Measurements from ENCODE around the gene CBLB.

Gene CBLB

DNA sequence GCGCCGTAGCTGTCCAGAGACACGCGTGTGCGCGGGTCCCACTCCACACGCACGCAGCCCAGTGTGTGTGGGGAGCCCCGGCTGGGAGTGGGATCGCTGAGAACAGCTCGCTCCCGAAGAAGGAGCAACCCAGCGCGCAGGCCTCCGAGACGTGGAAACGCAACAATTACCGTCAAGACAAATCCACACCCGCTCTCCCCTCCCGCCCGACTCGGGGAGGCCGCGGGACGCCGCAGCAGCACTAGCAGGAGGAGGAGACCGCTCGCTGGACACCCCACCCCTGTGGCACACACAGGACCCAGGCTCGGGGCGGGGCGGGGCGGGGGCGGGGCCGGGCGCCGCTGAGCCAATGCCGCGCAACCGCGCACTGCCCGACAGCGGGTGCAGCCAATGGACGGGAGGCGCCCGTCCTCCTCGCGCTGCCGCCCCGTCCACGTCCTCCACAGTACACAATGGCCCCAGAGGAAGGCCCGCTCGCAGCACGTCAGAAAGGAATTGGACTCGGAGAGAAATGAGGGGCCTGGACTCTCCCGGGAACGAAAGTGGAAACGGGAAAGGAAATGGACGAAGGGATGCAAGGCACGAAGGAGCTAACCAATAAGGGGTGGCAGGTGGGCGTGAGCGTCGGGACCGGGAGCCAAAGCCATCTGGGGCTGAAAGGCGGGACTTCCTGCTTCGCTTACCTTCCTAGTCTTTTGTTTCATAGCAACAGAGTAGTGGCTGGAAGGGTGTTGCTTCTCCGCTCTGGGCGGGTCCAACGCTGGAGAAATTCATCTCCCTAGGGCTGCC lies at the start of gene CBLB:
Gene CBLB, minus strand, starts transcription at position 271 of the 789 bp plus-strand sequence. CDS start 1,435 bp downstream, outside the sequence.
- peak; percentile 71 to 77 for DNase-seq

DNA sequence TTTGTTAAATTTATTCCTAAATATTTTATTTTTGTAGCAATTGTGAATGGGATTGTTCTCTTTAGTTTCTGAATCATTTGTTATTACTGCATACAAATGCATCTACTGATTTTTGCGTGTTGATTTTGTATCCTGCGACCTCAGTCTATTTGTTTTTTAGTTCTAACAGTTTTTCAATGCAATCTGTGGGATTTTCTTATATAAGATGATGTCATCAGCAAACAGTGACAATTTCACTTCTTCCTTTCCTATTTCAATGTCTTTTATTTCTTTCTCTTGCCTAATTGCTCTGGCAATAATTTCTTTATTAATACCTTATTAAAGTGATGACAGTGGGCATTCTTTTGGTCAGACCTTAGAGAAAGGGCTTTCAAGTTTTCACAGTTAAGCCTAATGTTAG lies 48.0 kb upstream of the CBLB start:
- no peak for DNase-seq

DNA sequence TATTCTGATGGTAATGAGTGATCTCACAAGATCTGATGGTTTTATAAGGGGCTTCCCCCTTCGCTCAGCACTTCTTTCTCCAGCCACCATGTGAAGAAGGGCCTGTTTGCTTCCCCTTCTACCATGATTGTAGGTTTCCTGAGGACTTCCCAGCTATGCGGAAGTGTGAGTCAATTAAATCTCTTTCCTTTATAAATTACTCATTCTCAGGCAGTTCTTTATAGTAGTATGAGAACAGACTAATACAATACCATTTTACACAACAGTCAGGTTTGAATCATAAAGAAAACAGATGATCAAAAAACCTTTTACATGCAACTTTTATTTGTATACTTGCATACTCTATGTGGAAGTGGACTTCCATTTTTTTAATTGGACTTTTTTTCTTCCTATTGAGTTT lies 46.7 kb upstream of the CBLB start:
- no peak for DNase-seq

DNA sequence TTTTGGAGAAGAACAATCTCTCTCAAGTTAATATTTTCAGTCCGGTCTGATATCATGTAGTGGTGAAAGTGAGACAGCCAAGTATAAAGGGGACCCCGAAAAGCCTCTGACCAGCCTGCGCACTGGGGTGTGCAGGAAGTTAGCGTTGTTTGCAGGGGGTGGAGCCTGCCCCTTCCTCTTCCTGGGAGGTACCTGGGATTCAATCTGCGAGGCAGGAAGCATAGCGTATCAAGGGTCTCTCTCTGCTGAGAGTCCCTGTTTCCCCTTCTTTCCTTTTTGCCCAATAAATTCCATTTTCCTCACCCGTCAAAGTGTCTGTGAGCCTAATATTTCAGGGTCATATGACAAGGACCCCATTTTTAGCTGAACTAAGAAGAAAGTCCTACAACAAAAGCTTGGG lies 44.8 kb upstream of the CBLB start:
- no peak for DNase-seq

DNA sequence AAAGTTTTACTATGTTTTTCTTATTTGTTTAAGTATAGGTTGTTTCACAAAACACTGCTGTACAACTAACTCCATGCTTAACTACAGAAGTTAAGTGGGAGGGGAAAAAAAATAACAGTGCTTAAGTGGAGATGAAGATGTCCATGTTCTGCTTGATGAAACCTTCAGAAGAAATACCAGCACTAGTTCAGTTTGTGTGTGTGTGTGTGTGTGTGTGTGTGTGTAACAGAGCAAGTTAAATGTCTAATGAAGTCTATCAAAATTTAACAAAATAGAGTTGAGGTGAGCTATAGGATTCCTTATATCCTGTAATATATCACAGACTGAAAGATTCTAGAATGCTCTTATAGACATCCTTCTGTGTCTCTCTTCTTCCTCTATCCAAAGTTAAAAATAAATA lies 44.1 kb upstream of the CBLB start:
- no peak for DNase-seq

DNA sequence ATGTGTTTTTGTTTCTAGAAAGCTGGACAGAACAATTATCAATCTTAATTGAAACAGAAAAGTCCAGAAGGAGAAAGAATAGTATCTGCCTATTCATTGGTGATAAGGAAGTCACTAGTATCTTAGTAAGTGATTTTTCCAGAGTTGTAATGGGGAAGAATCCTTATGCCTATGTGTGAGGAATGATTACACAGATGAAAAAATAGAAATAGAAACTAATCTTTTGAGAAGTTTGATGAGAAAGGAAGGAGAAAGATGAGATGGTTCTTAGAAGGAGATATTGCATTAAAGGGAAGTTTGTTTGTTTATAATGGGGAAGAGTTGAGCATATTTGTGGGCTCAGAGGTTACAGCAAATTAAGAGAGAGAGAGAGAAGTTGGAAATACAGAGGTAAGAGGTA lies 42.7 kb upstream of the CBLB start:
- DNase-seq: no peak

DNA sequence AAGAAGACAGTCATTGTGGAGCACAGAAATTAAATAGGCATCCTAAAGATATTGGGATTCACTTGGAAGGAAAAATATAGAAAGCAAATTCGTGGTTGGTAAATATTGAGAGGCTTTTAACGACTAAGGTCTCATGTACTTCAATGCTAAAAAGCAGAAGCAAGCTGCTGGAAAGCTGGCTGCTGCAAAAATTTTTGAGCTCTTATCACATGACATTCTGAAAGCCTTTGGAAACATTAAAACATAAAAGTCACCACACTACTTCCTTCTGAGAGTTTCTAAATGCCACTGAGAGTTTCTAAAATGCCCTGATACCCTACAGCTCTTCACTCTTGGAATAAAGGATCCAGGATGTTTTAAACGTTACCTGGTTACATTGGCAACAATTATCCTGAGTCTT lies 39.0 kb upstream of the CBLB start:
- DNase-seq: no peak

DNA sequence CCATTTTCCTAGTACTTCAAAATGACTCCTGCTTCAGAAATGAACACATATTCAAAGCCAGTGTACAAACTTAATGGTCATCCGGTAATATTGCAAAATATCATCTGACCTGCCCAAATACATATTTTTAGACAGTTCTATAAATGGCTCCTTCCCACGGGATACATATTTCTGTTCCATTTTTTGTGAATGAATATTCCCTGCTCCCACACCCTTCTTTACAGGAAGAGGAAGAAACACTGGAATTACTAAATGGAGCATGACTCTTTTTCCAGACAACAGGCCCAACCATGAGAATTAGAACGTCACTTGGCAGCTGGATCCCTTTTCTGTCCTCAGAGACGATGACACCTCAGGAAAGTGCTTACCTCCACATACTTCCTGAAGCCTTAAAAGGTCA lies 38.0 kb upstream of the CBLB start:
- no peak for DNase-seq

DNA sequence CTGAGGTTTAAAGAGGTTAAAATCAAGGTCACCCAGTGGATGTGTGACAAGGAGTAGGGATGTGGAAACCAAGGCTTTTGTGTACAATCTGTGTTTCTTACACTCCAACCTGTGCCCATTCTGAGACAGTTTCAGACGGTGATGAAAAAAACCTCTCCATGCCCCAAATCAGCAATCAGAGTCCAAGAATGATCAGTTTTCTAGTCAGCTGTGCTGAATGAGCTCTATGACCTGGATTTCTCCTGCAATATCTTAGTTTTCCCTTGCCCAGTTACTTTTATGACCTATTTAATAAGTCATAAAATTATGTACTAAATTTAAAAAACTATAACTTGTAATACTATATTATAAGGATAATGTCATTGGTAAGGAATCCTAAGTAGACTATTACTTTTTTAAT lies 37.5 kb upstream of the CBLB start:
- no peak for DNase-seq

DNA sequence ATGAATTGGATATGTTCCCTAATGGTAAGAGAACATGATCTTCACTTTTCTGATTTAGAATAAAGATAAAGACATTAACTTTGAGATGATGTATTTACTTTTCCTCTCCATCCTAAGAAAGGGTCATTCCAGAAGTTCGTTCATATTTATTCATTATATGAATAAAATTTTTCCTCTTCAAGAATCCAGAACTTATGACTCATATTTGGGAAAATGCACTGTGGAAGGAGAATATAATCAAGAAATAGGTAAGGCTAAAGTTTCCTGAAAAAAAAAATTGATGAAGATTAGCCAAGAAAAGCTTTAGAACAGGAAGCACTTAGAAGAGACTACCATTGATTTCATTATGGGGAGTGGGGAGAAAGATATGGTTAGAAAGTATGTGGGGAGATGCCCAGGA lies 36.5 kb upstream of the CBLB start:
- no peak for DNase-seq

DNA sequence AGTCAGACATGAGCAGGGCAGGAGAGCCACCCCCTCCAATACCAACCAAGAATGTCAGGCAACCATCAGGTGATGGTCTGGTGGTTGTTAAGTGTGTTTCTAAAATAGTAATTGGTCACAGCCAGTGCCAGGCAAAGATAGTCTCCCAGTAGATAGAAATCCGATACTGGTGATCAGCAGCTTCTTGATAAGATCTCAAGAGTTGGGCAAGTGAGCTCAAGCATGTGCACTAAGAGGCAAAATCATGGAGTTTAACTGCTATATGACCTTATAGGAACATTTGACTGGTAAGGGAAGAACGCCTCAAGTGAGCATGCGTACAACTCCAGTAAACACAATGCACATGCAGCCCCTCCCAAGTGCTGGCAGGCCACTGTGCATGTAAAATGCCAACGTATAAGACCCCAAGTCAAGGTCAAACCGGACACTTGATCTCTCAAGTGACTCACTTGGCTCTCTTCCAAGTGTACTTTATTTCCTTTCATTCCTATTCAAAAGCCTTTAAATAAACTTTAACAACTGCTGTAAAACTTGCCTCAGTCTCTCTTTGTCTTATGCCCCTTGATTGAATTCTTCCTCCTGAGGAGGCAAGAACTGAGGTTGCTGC lies 36.0 kb upstream of the CBLB start:
- DNase-seq: no peak

DNA sequence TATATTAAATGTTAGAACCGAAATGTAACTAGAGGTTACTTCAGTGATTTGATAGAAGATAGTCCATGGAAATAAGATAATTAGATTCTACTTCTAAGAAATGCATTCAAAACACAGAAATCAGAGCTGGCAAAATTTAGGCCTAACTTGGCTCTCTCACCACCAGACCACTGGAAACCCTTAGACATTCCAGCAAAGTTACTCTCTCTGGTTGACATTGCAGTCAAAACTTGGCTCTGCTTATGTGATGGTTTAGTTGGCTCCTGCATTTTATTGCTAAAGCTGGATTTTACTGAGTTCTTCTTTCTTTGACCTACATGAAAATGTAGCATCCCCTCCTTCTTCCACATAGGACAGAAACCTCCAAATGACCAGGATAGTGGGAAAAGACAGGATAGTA lies 35.4 kb upstream of the CBLB start:
- no peak for DNase-seq

DNA sequence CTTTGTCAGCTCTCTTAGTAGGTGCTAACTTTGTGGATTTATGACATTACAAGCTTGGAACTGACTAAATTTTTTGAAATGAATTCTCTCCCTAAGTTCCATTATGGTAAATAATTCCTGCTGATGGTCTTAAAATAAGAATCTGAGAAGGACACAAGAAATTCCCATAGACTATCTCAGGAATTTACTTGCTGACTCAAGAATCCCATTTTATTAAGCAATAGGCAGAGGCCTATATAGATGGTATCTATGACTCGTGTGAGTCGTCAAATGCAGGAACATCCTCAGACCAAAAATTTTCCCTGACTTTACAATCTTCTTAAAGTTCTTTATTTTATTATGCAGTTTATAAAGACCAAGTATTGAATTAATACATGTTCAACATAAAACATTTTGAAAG lies 30.7 kb upstream of the CBLB start:
- no peak for DNase-seq

DNA sequence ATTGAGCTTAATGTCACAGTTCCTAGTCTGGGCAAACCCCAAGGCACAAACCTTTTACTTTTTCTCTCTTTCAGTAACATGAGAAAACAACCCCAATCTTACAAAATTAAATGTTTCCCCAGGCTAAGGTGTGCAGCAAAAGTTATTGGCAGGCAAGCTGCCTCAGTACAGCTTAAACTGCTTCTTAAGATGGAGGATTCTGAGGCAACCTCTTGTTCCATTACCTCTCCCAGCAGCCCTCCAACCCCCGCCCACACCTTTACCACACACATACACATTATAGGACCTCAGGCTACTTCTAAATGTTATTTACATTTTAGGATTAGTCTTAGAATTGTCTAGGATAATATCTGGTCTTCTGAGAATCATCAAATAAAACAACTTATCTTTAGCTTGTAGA lies 22.3 kb upstream of the CBLB start:
- DNase-seq: no peak

DNA sequence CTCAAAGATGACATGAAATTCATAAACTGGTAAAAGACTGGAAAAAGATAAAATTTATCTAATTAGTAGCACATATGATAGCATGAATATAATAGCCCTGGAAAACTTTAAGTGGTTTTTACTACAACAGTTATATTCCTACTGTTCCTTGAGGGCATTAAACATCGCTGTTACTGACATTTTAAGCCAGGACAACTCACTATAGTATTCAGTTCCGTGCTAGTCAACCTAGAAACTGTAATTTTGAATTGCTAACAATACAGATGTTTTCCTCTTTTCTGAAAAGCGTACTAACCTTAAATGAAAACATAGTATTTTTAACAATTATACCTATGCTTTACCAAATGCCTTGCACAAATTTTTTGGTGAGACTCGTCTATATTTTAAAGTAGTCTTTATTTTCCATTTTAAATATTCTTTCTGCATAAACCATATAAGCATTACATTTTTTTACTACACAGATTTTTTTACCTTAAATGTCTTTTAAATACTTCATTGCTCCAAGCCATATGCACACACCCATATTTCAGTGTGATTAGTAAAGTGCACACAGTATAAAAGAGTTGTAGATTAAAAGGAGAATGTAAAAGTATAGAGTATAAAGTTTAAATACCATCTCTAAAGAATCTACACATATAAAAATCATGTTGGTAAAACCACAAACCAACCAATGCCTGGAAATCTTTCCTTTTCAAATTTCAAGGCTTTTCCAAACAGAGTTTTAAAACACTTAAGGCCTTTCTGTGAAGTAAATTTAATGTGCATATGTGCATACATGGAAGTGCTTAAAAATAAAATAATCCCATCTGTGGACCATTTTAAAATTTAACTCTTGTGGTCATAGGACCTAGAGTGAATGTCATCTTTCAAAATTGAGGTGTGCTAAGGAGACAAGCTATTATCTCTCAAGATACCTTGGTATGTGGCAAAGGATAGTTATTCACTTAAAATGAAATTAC lies 20.1 kb upstream of the CBLB start:
- no peak for DNase-seq

DNA sequence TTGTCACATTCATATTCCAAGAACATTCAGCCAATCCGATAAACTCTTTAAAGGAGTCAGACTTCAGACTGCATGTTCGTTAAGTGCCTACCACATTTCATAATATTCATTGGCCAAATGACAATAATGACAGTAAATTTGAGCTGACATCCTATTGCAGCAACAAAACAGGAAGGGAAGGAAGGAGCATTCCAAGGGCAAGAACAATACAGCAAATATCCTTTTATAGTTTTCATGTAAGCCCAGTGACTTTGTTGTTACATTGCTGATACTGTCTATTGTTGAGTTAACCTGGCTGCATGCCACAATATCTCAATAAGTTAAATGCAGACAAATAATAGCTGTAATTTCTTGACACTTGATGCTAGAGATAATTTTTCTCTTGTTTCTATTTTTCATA lies 16.4 kb upstream of the CBLB start:
- DNase-seq: no peak

DNA sequence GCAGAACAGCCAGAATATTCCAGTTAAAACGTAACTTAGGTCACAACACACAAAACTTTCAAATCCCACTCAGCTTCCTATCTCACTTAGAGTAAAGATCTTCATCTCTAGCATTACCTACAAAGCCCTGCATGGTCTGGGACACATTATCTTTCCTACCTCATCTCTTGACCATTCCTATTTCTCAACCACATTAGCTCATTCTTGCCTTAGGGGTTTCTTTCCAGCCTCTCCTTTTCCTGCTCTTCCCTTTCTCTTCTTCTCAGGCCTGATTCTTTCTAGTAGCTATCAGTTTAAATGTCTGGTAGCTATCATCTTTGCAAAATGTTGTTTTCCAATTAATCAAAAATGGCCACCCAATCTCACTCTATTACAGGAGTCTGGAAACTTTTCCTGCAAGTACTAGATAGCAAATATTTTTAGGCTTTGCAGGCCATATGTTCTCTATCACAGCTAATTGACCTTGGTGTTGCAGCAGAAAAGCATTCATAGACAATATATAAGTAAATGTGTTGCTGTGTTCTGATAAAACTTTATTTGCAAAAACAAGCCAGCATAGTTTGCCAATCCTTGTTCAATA lies 15.1 kb upstream of the CBLB start:
- no peak for DNase-seq

DNA sequence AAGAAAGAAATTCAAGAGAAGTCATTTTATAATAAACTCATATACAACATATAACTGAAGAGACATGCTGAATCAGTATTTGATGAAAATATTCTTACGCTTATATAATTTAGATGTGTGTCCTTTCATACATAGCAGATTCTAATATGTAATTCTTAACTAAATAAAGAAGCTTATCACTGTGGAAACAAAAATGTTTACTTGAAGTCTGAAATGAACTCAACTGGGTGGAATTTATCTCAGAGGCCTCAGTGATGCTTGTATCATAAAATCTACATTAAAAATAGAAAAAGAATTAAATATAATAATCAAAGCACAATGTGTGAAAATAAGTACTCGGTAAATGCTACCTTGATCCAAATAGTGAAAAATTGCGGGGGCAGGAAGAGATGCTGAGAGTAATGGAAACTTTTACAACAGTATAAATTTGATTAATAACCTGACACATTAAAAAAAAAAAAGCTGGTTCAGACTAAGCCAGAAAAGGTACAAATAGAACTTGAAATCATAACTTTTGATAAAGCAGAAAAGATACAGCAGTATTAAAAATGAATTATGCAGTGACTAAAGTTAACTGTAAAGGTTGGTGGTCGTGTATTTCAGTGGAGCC lies 12.0 kb upstream of the CBLB start:
- no peak for DNase-seq

DNA sequence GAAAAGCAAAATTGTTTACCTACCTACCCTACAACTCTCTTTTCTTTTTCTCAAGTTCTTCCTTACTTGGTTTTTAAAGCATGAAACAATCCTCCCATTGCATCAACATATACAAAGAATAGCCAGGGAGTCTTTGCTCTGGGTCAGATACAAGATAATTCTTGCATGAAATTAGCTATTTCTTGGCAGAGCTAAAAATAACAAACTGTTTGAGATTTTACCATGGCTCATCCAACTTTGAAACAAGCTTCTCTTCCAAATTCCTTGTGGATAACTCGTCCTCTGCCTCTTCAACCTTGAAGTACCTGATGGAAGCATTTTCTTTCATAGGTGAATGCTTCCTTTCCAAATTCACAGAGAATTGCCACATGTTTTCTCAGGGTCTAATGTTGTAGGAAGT lies 9.2 kb upstream of the CBLB start:
- DNase-seq: no peak

DNA sequence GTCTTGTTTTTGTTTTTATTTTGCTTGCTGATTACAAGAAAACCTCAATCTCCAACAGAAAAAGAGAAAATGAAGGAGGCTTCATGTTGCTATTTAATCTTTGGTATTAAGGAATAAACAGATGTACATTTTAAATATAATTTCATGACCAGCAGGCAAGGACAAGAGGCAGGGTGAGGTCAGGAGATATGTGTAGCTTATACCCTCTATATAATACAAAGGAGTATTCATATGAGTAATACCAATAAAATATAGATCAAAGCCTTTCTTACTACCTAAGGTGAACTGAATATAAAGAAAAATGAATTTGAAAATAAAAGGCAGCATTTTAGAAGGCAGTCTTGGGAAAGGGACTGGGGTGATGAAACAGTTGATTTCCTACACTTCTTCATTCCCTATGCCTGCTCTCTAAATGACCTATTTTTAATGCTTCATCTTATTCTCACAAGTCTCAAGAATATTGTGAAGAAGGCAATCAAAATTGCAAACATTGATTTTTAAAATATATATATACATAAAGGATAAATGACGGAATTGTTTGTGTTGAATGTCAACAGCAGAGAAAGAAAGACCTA lies 8.6 kb upstream of the CBLB start:
- no peak for DNase-seq

DNA sequence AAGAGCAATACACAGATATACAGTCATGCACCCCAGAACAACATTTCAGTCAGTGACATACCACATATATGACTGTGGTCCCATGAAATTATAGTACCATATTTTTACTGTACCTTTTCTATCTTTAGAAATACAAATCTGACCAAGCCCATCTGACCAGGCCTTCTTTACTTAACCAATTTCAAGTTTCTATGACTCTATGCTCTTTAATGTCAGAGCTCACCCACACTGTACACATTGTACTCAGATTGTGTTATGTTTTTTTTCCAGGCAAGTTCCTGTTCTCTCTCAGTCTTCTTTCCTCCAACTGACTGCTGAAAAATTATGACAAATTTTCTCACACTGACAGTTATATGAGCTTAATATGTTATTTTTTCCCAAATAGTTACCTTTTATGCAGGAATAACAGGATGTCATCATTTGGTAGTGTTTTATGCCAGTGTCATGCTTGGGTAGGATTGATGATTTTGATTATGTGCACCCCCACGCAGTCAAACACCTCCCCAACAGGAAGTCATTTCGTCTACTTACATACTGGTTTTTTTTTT lies 8.0 kb upstream of the CBLB start:
- DNase-seq: no peak
